CD4-positive, CD25-positive, alpha-beta regulatory T cell (primary cell): Measurements from ENCODE around the gene DENND1A. TPM values are rescaled to one million over a fixed set of nuclear protein-coding genes. Genes with fewer than 3 reads are reported as not detected.
"Not testable (repeated sequence)": the region's sequence is repeated elsewhere in the genome, so short reads cannot be mapped to it uniquely, and the experiment has no call there.

Source experiments
- ATAC-seq, 2 donors: fragments of 150-1000 bp; cut with Tn5 transposase; one replicate each; pipeline ENCODE4 v1.10.0; 2021; ENCODE audit warnings: low read depth in 2 of 2, moderate number of reproducible peaks in 2 of 2, moderate library complexity in 1 of 2
- DNase-seq, 3 donors: peaks; one replicate each; pipeline versions ENCODE4 v3.0.0 to v3.0.0-alpha.2; 2012 to 2022; ENCODE audit warnings: mixed read lengths in 1 of 3
- H3K27ac ChIP-seq: one replicate; pipeline ENCODE4 v1.7.0; 2013; ENCODE audit warnings: mild to moderate bottlenecking, low read length; ENCODE audit not compliant: insufficient read depth, poor library complexity, severe bottlenecking
- H3K27me3 ChIP-seq: one replicate; pipeline ENCODE4 v1.7.0; 2013; ENCODE audit warnings: low read length; ENCODE audit not compliant: control insufficient read depth, insufficient read depth
- H3K36me3 ChIP-seq: one replicate; pipeline ENCODE4 v1.7.0; 2013; ENCODE audit warnings: mild to moderate bottlenecking, low read length, moderate library complexity; ENCODE audit not compliant: control insufficient read depth, insufficient read depth
- H3K4me1 ChIP-seq: 2 replicates; pipeline ENCODE4 v1.7.0; 2013; ENCODE audit warnings: mild to moderate bottlenecking, low read length; ENCODE audit not compliant: insufficient read depth, control insufficient read depth, poor library complexity, severe bottlenecking
- H3K4me3 ChIP-seq: one replicate; pipeline ENCODE4 v1.7.0; 2013; ENCODE audit warnings: low read depth, mild to moderate bottlenecking, low read length, moderate library complexity
- H3K9me3 ChIP-seq, 2 experiments: 1 replicate in 1 of 2; 2 replicates in 1 of 2; pipeline ENCODE4 v1.7.0; 2013; ENCODE audit warnings: low read length in 2 of 2, mild to moderate bottlenecking in 1 of 2, moderate library complexity in 1 of 2; ENCODE audit not compliant: control insufficient read depth in 2 of 2
- H3K27ac Mint-ChIP-seq, 3 donors: one replicate each; pipeline ENCODE4 v1.8.0; 2020 to 2022; ENCODE audit warnings: mild to moderate bottlenecking in 3 of 3, mixed read lengths in 3 of 3, moderate library complexity in 2 of 3
- H3K27me3 Mint-ChIP-seq: one replicate; pipeline ENCODE4 v1.8.0; 2022; ENCODE audit warnings: mild to moderate bottlenecking, mixed read lengths
- H3K36me3 Mint-ChIP-seq: one replicate; pipeline ENCODE4 v1.8.0; 2020; ENCODE audit warnings: mixed read lengths
- H3K4me1 Mint-ChIP-seq, 4 donors: one replicate each; pipeline ENCODE4 v1.8.0; 2020 to 2022; ENCODE audit warnings: mixed read lengths in 4 of 4, mild to moderate bottlenecking in 1 of 4
- H3K4me3 Mint-ChIP-seq, 4 donors: one replicate each; pipeline ENCODE4 v1.8.0; 2020 to 2022; ENCODE audit warnings: mild to moderate bottlenecking in 4 of 4, mixed read lengths in 4 of 4, moderate library complexity in 3 of 4
- H3K9me3 Mint-ChIP-seq, 7 donors: one replicate each; pipeline ENCODE4 v1.8.0; 2020 to 2022; ENCODE audit warnings: mixed read lengths in 7 of 7, mild to moderate bottlenecking in 3 of 7, moderate library complexity in 2 of 7
- polyA plus RNA-seq, 4 donors: library from polyadenylated mRNA; unstranded; fragments of 300-500 nt; fragmentation: Illumina TruSeq; gene quantifications; one replicate each; pipeline ENCODE4 v1.2.3, GENCODE V29; 2021
- total RNA-seq: library from RNA; stranded (reverse); gene quantifications from one replicate; pipeline ENCODE4 v1.2.3, GENCODE V29; 2022

DENND1A gene
- total RNA-seq: 21.8 TPM
- polyA plus RNA-seq: 1 to 10 TPM; 3.5 to 5.7 (median 4.7) TPM

- peak within 1 kb of the TSS; percentile 73 to 90 (median 85) for H3K27ac Mint-ChIP-seq
- H3K4me1 Mint-ChIP-seq: peaks cover 14 to 34% (median 21%) of the 10 kb centered on the region in 4 donors
- ATAC-seq (peak; percentile 89 to 90), DNase-seq (peak; percentile 77 to 91 (median 79))
- Histone ChIP-seq H3K27ac (peak within 1 kb of the TSS; percentile 48), H3K4me1 (peaks cover 19% of the 10 kb centered on the region), H3K9me3 (no peaks in the 10 kb centered on the region), H3K36me3 (no peaks in the 10 kb centered on the region), H3K4me3 (peak within 1 kb of the TSS; percentile 64), H3K27me3 (no peaks in the 10 kb centered on the region)
- peaks cover 0 to 2% (median 0%) of the 10 kb centered on the region in 7 donors for H3K9me3 Mint-ChIP-seq
- no peaks in the 10 kb centered on the region for H3K36me3 Mint-ChIP-seq
- H3K4me3 Mint-ChIP-seq: peak within 1 kb of the TSS; percentile 92 to 97 (median 94)
- peaks cover 9% of the 10 kb centered on the region for H3K27me3 Mint-ChIP-seq
Measured at GRCh38 chr9:123929870-123930831, at the start of gene DENND1A. TSS of gene DENND1A (minus strand) at chr9:123930126. CDS start at chr9:123929905, 221 bp downstream.

- no peak for DNase-seq
- Mint-ChIP-seq H3K4me3 (no peak overlapping the region), H3K4me1 (no peaks in the 10 kb centered on the region), H3K27me3 (peaks cover 30% of the 10 kb centered on the region), H3K9me3 (peaks cover 0 to 6% (median 0%) of the 10 kb centered on the region in 7 donors), H3K27ac (no peak overlapping the region), H3K36me3 (no peaks in the 10 kb centered on the region)
- Histone ChIP-seq H3K9me3 (no peaks in the 10 kb centered on the region), H3K4me3 (no peak overlapping the region), H3K4me1 (no peaks in the 10 kb centered on the region), H3K27ac (no peak overlapping the region), H3K27me3 (peaks cover 2% of the 10 kb centered on the region), H3K36me3 (no peaks in the 10 kb centered on the region)
- ATAC-seq: no peak
Measured at GRCh38 chr9:123978981-123979380, 49.1 kb upstream of the DENND1A start.

GRCh38 chr9:123976579-123976978, 46.7 kb upstream of the DENND1A start:
- DNase-seq, H3K27ac Mint-ChIP-seq, H3K27ac ChIP-seq, H3K4me3 ChIP-seq, H3K4me1 ChIP-seq, ATAC-seq, H3K27me3 ChIP-seq, H3K36me3 Mint-ChIP-seq, H3K9me3 ChIP-seq, H3K4me3 Mint-ChIP-seq, H3K4me1 Mint-ChIP-seq, H3K36me3 ChIP-seq, H3K9me3 Mint-ChIP-seq: not testable (repeated sequence)
- H3K27me3 Mint-ChIP-seq: peaks cover 29% of the 10 kb centered on the region

GRCh38 chr9:123975871-123976270, 45.9 kb upstream of the DENND1A start:
- Histone ChIP-seq H3K36me3 (no peaks in the 10 kb centered on the region), H3K4me3 (no peak overlapping the region), H3K27ac (no peak overlapping the region), H3K4me1 (no peaks in the 10 kb centered on the region), H3K27me3 (peaks cover 2% of the 10 kb centered on the region), H3K9me3 (no peaks in the 10 kb centered on the region)
- Mint-ChIP-seq H3K4me1 (no peaks in the 10 kb centered on the region), H3K9me3 (peaks cover 0 to 6% (median 0%) of the 10 kb centered on the region in 7 donors), H3K4me3 (no peak overlapping the region), H3K27ac (no peak overlapping the region), H3K36me3 (no peaks in the 10 kb centered on the region), H3K27me3 (peaks cover 22% of the 10 kb centered on the region)
- ATAC-seq (no peak), DNase-seq (no peak)

- H3K9me3 Mint-ChIP-seq: peaks cover 0 to 6% (median 0%) of the 10 kb centered on the region in 7 donors
- H3K4me3 Mint-ChIP-seq: no peak overlapping the region
- Histone ChIP-seq H3K9me3 (no peaks in the 10 kb centered on the region), H3K27ac (no peak overlapping the region), H3K4me3 (no peak overlapping the region), H3K27me3 (peaks cover 2% of the 10 kb centered on the region), H3K36me3 (no peaks in the 10 kb centered on the region), H3K4me1 (no peaks in the 10 kb centered on the region)
- H3K27ac Mint-ChIP-seq: no peak overlapping the region
- ATAC-seq (no peak), DNase-seq (no peak)
- H3K27me3 Mint-ChIP-seq: peaks cover 8% of the 10 kb centered on the region
- no peaks in the 10 kb centered on the region for H3K4me1 Mint-ChIP-seq
- no peaks in the 10 kb centered on the region for H3K36me3 Mint-ChIP-seq
Measured at GRCh38 chr9:123974471-123974870, 44.5 kb upstream of the DENND1A start.

GRCh38 chr9:123973590-123974223, 43.8 kb upstream of the DENND1A start:
- DNase-seq (no peak), ATAC-seq (no peak)
- Histone ChIP-seq H3K9me3 (no peaks in the 10 kb centered on the region), H3K27ac (no peak overlapping the region), H3K36me3 (no peaks in the 10 kb centered on the region), H3K4me3 (no peak overlapping the region), H3K4me1 (no peaks in the 10 kb centered on the region), H3K27me3 (no peaks in the 10 kb centered on the region)
- no peaks in the 10 kb centered on the region for H3K36me3 Mint-ChIP-seq
- H3K27me3 Mint-ChIP-seq: no peaks in the 10 kb centered on the region
- peaks cover 0 to 6% (median 0%) of the 10 kb centered on the region in 7 donors for H3K9me3 Mint-ChIP-seq
- H3K4me3 Mint-ChIP-seq: no peak overlapping the region
- no peak overlapping the region for H3K27ac Mint-ChIP-seq
- no peaks in the 10 kb centered on the region for H3K4me1 Mint-ChIP-seq

- Histone ChIP-seq H3K36me3 (no peaks in the 10 kb centered on the region), H3K4me1 (no peaks in the 10 kb centered on the region), H3K27ac (no peak overlapping the region), H3K4me3 (no peak overlapping the region), H3K9me3 (no peaks in the 10 kb centered on the region), H3K27me3 (no peaks in the 10 kb centered on the region)
- Mint-ChIP-seq H3K4me3 (no peak overlapping the region), H3K27me3 (no peaks in the 10 kb centered on the region), H3K4me1 (no peaks in the 10 kb centered on the region), H3K9me3 (peaks cover 0 to 6% (median 0%) of the 10 kb centered on the region in 7 donors), H3K27ac (no peak overlapping the region), H3K36me3 (no peaks in the 10 kb centered on the region)
- ATAC-seq (no peak), DNase-seq (no peak)
Measured at GRCh38 chr9:123972618-123973017, 42.7 kb upstream of the DENND1A start.
